ENCODE measurements around the gene KCNIP4. TPM values are rescaled to one million over a fixed set of nuclear protein-coding genes. Genes with fewer than 3 reads are reported as not detected.

KCNIP4 gene
- total and polyA plus RNA-seq, 2 experiments from 2014 or later = 0.14 to 0.63 TPM

GRCh38 chr4:21915761-21916160, 32.8 kb downstream of the KCNIP4 start (continued):
- TF ChIP-seq ZNF462 (CRISPR knock-in tag; IDR thresholded peaks at IDR 0.05) = no peak
- TF ChIP-seq, protein P1, sequence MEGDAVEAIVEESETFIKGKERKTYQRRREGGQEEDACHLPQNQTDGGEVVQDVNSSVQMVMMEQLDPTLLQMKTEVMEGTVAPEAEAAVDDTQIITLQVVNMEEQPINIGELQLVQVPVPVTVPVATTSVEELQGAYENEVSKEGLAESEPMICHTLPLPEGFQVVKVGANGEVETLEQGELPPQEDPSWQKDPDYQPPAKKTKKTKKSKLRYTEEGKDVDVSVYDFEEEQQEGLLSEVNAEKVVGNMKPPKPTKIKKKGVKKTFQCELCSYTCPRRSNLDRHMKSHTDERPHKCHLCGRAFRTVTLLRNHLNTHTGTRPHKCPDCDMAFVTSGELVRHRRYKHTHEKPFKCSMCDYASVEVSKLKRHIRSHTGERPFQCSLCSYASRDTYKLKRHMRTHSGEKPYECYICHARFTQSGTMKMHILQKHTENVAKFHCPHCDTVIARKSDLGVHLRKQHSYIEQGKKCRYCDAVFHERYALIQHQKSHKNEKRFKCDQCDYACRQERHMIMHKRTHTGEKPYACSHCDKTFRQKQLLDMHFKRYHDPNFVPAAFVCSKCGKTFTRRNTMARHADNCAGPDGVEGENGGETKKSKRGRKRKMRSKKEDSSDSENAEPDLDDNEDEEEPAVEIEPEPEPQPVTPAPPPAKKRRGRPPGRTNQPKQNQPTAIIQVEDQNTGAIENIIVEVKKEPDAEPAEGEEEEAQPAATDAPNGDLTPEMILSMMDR (conservative IDR thresholded peaks at IDR 0.05; ENCODE audit: low read depth in 2 of 2) = no peak
- TF ChIP-seq EZH2phosphoT487 (IDR thresholded peaks at IDR 0.05; ENCODE audit: unreplicated experiment) = no peak

DNA sequence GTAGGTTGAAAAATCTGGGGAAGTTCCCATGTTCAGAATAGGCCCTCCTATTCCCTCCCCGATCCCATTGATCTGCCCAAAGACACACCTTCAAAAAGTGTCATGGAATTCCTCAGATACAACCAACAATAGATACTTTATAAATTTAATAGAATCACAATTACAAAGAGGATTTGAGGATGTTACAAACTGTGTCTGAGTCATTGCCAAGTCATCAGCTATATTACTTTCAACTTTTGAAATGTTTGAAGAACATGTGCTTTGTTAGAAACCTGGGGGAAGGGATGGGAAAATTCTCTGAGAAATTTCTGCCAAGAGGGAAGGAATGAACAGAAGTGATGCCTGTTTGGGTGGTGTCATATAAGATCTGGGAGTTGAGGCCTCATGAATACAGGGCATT, 46.7 kb downstream of the KCNIP4 start:
- Mint-ChIP-seq H3K4me3 (no peak overlapping the region), H3K27ac (no peak overlapping the region), H3K27me3 (ENCODE audit: insufficient read depth, low read depth, poor library complexity) (no peaks in the 10 kb centered on the region), H3K36me3 (ENCODE audit: low read depth) (no peaks in the 10 kb centered on the region), H3K4me1 (0 out of 3 replicates have a peak, but pooled peaks cover 3% of the 10 kb centered on the region), H3K9me3 (peaks cover 4% of the 10 kb centered on the region; the same call in 1 of the 3 replicates)
- no peaks in the 10 kb centered on the region for H3F3A ChIP-seq (replicated peaks; ENCODE audit: low read depth)
- ATAC-seq = no peak
- no peaks in the 10 kb centered on the region for H3K36me3 ChIP-seq (ENCODE audit: insufficient read depth)
- H3K4me2 ChIP-seq = no peak overlapping the region
- H3K27ac ChIP-seq (ENCODE audit: low read depth) = no peak overlapping the region
- H4K20me1 ChIP-seq (replicated peaks; ENCODE audit: insufficient read depth) = no peaks in the 10 kb centered on the region
- no peak for DNase-seq (ENCODE audit: low spot score)
- H3K9me2 ChIP-seq (ENCODE audit: insufficient read depth) = no peaks in the 10 kb centered on the region
- H3K4me1 ChIP-seq (ENCODE audit: insufficient read depth) = no peaks in the 10 kb centered on the region
- no peaks in the 10 kb centered on the region for H3K79me2 ChIP-seq (replicated peaks; ENCODE audit: insufficient read depth)
- no peak overlapping the region for H3K4me3 ChIP-seq
- TF ChIP-seq EZH2phosphoT487 (IDR thresholded peaks at IDR 0.05; ENCODE audit: unreplicated experiment) (no peak), STAT1 (IDR thresholded peaks at IDR 0.05; ENCODE audit: unreplicated experiment) (no peak), NANOG (IDR thresholded peaks at IDR 0.05; ENCODE audit: borderline replicate concordance) (no peak), ZNF114 (CRISPR knock-in tag; IDR thresholded peaks at IDR 0.05) (no peak), JUNB (IDR thresholded peaks at IDR 0.05; ENCODE audit: unreplicated experiment) (no peak), EZH2 (IDR thresholded peaks at IDR 0.05; ENCODE audit: low read depth, unreplicated experiment) (no peak), ETS1 (IDR thresholded peaks at IDR 0.05) (no peak), CREB1 (CRISPR knock-in tag; IDR thresholded peaks at IDR 0.05; ENCODE audit: low read depth) (no peak)
- no peak overlapping the region for H2AFZ ChIP-seq
- H3K27me3 ChIP-seq (ENCODE audit: insufficient read depth) = no peaks in the 10 kb centered on the region
